ENCODE measurements around the gene RPL28.
A peak's percentile ranks its signal among the peaks of the same experiment; 100 is the strongest.

DNA sequence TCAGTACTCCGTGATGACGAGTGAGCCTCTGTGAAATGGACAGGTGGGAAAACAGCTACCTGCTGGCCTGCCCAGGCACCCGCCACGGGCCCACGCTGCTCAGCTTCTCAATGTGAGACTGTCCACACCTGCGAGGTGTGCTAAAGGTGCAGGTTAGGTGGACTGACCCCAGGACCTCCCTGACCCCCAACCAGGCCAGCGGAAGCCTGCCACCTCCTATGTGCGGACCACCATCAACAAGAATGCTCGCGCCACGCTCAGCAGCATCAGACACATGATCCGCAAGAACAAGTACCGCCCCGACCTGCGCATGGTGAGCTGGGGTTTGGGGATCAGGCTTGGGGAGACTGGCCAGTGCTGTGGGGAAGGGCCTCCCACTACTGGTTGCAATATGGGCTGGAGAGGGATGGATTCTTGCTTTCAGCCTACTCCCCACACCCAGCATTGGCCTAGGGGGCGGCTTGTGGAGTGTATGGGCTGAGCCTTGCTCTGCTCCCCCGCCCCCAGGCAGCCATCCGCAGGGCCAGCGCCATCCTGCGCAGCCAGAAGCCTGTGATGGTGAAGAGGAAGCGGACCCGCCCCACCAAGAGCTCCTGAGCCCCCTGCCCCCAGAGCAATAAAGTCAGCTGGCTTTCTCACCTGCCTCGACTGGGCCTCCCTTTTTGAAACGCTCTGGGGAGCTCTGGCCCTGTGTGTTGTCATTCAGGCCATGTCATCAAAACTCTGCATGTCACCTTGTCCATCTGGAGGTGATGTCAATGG is 2.2 kb downstream of the RPL28 start:
- TF ChIP-seq, protein P1, sequence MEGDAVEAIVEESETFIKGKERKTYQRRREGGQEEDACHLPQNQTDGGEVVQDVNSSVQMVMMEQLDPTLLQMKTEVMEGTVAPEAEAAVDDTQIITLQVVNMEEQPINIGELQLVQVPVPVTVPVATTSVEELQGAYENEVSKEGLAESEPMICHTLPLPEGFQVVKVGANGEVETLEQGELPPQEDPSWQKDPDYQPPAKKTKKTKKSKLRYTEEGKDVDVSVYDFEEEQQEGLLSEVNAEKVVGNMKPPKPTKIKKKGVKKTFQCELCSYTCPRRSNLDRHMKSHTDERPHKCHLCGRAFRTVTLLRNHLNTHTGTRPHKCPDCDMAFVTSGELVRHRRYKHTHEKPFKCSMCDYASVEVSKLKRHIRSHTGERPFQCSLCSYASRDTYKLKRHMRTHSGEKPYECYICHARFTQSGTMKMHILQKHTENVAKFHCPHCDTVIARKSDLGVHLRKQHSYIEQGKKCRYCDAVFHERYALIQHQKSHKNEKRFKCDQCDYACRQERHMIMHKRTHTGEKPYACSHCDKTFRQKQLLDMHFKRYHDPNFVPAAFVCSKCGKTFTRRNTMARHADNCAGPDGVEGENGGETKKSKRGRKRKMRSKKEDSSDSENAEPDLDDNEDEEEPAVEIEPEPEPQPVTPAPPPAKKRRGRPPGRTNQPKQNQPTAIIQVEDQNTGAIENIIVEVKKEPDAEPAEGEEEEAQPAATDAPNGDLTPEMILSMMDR (IDR thresholded peaks at IDR 0.05 in 8 of 11, conservative IDR thresholded peaks at IDR 0.05 in 3 of 11): no peak
- TF ChIP-seq POLR2A (IDR thresholded peaks at IDR 0.05) (no peak), POLR2AphosphoS5 (IDR thresholded peaks at IDR 0.05) (peak in 2 of 3 donors; percentile 39 to 46)

All from spleen (tissue), 7 donors.